ENCODE data around the gene MRM2. TPM values are rescaled to one million over a fixed set of nuclear protein-coding genes. Genes with fewer than 3 reads are reported as not detected.

Gene MRM2
- total RNA-seq, 1 donor = 21.4 TPM

DNA sequence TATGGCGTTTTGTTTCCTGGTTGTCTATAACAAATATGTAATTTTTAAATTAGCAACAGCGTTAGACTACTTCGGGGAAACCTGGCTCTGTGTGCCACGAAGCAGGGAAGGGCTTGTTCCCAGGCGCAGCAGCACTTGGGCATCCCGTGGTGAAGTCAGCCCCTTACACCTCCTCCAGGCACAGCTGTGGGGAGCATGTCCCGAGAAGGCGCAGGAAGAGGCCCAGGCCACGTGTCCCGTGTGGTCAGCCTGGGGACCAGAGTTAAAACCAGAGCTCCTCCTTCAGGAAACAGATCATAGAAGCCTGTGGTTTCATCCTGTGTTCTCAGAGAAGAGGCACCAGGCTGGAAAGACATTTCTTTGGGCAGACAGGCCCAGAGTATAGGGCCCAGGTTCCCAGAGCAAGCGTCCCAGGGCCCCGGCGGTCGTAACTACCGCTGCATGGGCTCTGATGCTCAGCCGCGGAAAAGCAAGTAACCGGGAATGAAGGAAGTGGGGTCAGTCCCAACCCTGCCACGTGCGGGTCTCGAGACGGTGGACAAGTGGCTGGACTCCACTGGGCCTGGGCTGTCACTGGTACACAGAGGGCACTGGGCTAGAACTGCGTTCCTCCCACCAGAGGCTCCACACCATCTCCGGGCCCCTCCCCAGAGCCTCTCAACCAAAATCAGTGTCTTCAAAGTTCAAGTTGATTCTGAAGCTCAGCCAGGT, 7.1 kb upstream of the MRM2 start:
- TF ChIP-seq, protein P1, sequence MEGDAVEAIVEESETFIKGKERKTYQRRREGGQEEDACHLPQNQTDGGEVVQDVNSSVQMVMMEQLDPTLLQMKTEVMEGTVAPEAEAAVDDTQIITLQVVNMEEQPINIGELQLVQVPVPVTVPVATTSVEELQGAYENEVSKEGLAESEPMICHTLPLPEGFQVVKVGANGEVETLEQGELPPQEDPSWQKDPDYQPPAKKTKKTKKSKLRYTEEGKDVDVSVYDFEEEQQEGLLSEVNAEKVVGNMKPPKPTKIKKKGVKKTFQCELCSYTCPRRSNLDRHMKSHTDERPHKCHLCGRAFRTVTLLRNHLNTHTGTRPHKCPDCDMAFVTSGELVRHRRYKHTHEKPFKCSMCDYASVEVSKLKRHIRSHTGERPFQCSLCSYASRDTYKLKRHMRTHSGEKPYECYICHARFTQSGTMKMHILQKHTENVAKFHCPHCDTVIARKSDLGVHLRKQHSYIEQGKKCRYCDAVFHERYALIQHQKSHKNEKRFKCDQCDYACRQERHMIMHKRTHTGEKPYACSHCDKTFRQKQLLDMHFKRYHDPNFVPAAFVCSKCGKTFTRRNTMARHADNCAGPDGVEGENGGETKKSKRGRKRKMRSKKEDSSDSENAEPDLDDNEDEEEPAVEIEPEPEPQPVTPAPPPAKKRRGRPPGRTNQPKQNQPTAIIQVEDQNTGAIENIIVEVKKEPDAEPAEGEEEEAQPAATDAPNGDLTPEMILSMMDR (IDR thresholded peaks at IDR 0.05; ENCODE audit: extremely low read depth, low read depth, low read length) = peak; percentile 25
- H3K4me1 ChIP-seq (ENCODE audit: insufficient read depth, low read length) = peaks cover 20% of the 10 kb centered on the region
- peaks cover 7% of the 10 kb centered on the region for H3K36me3 ChIP-seq (ENCODE audit: insufficient read depth, low read length)
- peaks cover 3% of the 10 kb centered on the region for H3K79me2 ChIP-seq (ENCODE audit: insufficient read depth, low read length)
- peak overlapping the region; percentile 53 for H3K4me3 ChIP-seq (ENCODE audit: insufficient read depth, low read length)
- H2AFZ ChIP-seq (ENCODE audit: low read length) = peak overlapping the region; percentile 71
- H4K20me1 ChIP-seq (ENCODE audit: insufficient read depth, low read length) = no peaks in the 10 kb centered on the region
- DNase-seq (ENCODE audit: insufficient read length, low spot score, missing footprints) = peak; percentile 100
- H3K9me3 ChIP-seq (ENCODE audit: low read depth, low read length) = no peaks in the 10 kb centered on the region
- H3K4me2 ChIP-seq (ENCODE audit: insufficient read depth, low read length) = peak overlapping the region; percentile 74
- peak overlapping the region; percentile 96 for H3K27ac ChIP-seq (ENCODE audit: low read depth, low read length)
- no peaks in the 10 kb centered on the region for H3K27me3 ChIP-seq (ENCODE audit: insufficient read depth, low read length)

DNA sequence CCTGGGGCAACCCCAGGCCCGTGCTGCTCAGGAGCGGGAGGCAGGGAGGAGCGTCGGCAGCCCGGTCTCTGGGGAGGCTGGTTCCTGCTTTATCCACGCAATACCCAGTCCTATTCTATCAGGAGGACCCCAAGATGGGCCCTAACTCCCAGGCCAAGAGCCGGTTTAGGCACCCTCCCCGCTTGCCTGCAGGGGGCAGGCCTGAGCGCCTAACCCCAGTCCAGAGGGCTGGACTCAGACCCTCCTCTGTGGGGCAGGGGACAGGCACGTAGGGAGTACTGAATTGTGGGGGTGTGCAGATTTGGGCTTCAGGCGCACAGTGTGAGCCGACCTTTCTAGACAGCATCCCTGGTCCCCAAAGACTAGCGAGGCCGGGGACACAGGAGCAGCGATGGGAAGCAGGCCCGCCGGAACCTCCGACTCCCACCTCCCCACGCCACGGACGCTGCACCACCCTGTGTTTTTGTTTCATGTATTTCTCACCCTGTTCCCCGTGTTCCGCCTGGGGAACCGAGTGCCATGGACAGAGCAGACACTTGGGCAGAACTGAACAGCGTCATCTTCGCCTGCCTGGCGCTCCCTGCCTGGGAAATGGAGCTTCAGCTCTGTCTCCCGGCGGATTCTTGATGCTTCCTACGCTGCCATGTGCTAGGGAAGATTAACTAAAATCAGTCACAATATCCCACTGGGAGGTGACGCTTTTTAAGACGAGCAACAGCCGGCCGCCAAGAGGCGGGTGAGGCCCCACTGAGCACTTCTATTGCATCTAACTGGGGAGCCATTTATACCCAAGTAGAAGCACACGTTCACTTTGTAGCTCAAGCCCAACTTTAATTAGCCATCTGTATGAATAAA, 5.4 kb upstream of the MRM2 start:
- Histone ChIP-seq H3K9me3 (ENCODE audit: low read depth, low read length) (no peaks in the 10 kb centered on the region), H4K20me1 (ENCODE audit: insufficient read depth, low read length) (no peaks in the 10 kb centered on the region), H3K36me3 (ENCODE audit: insufficient read depth, low read length) (peaks cover 7% of the 10 kb centered on the region), H3K79me2 (ENCODE audit: insufficient read depth, low read length) (peaks cover 3% of the 10 kb centered on the region), H3K4me2 (ENCODE audit: insufficient read depth, low read length) (no peak overlapping the region), H3K4me3 (ENCODE audit: insufficient read depth, low read length) (no peak overlapping the region), H3K4me1 (ENCODE audit: insufficient read depth, low read length) (peaks cover 38% of the 10 kb centered on the region), H3K27ac (ENCODE audit: low read depth, low read length) (no peak overlapping the region), H3K27me3 (ENCODE audit: insufficient read depth, low read length) (no peaks in the 10 kb centered on the region), H2AFZ (ENCODE audit: low read length) (no peak overlapping the region)
- peak; percentile 92 for DNase-seq (ENCODE audit: insufficient read length, low spot score, missing footprints)
- TF ChIP-seq, protein P1 (IDR thresholded peaks at IDR 0.05; ENCODE audit: extremely low read depth, low read depth, low read length) = peak; percentile 64

DNA sequence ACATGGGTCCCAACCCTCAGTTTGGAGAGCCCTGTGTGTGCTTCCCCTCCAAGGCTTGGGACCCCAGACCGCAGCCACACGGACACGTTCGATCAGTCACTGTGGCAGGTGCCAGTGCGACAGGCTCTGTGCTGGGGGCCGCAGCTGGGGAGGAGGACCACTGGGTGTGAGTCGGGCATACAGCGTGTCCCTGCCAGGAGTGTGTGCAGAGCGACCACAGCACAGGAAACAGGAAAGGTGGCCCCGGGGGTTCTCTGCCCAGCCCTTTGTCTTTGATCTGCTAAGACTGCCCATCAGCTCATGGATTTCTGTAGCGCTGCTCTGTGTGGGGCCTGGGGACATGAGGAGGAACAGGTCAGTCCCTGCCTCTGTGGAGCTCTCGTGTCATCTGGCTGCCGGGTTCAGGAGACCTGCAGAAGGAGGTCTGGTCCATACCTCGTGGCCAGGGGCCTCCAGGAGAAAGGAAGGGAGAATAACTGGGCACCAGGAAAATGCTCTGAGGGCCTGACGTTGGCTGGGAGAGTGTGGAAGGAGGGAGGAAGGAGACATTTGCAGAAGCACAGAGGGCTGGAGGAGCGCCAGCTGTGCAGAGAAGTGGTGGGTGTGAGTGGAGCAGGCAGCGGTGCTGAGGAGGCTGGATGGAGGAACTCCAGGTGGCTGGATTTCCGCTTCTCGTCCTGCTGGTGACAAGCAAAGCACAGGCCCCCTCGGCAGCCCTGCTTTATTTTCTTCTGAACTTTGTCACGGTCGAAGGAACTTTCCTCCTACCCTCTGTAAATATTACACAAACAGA, 4.1 kb upstream of the MRM2 start:
- Histone ChIP-seq H4K20me1 (ENCODE audit: insufficient read depth, low read length) (no peaks in the 10 kb centered on the region), H3K4me1 (ENCODE audit: insufficient read depth, low read length) (peaks cover 44% of the 10 kb centered on the region), H3K79me2 (ENCODE audit: insufficient read depth, low read length) (peaks cover 12% of the 10 kb centered on the region), H3K4me3 (ENCODE audit: insufficient read depth, low read length) (no peak overlapping the region), H2AFZ (ENCODE audit: low read length) (no peak overlapping the region), H3K4me2 (ENCODE audit: insufficient read depth, low read length) (no peak overlapping the region), H3K9me3 (ENCODE audit: low read depth, low read length) (no peaks in the 10 kb centered on the region), H3K27ac (ENCODE audit: low read depth, low read length) (no peak overlapping the region), H3K36me3 (ENCODE audit: insufficient read depth, low read length) (peaks cover 7% of the 10 kb centered on the region), H3K27me3 (ENCODE audit: insufficient read depth, low read length) (no peaks in the 10 kb centered on the region)
- no peak for DNase-seq (ENCODE audit: insufficient read length, low spot score, missing footprints)
- TF ChIP-seq, protein P1 (IDR thresholded peaks at IDR 0.05; ENCODE audit: extremely low read depth, low read depth, low read length) = no peak
